ENCODE measurements around the gene GIMAP6.
"Not testable (repeated sequence)": the region's sequence is repeated elsewhere in the genome, so short reads cannot be mapped to it uniquely, and the experiment has no call there.

GIMAP6 gene

GRCh38 chr7:150645259-150646020 lies 13.3 kb upstream of the GIMAP6 start:
- DNase-seq: no peak

- DNase-seq: no peak
Observed at GRCh38 chr7:150642926-150643325, 10.7 kb upstream of the GIMAP6 start.

GRCh38 chr7:150641854-150642253 lies 9.7 kb upstream of the GIMAP6 start:
- DNase-seq: no peak

- no peak for DNase-seq
Observed at GRCh38 chr7:150633926-150634325, 1.7 kb upstream of the GIMAP6 start.

GRCh38 chr7:150631084-150631826 lies 930 bp downstream of the GIMAP6 start:
- no peak for DNase-seq

- no peak for DNase-seq
Observed at GRCh38 chr7:150629347-150629746, 2.8 kb downstream of the GIMAP6 start.

- no peak for DNase-seq
Observed at GRCh38 chr7:150627959-150628358, 4.2 kb downstream of the GIMAP6 start.

GRCh38 chr7:150626696-150627095 lies 5.5 kb downstream of the GIMAP6 start:
- DNase-seq: no peak

- no peak for DNase-seq
Observed at GRCh38 chr7:150621376-150621775, 10.8 kb downstream of the GIMAP6 start.

GRCh38 chr7:150620617-150621371 lies 11.4 kb downstream of the GIMAP6 start:
- DNase-seq: no peak

GRCh38 chr7:150620061-150620460 lies 12.1 kb downstream of the GIMAP6 start:
- peak; percentile 1 for DNase-seq

- not testable (repeated sequence) for DNase-seq
Observed at GRCh38 chr7:150615221-150615755, 16.9 kb downstream of the GIMAP6 start.

- DNase-seq: not testable (repeated sequence)
Observed at GRCh38 chr7:150614426-150614825, 17.8 kb downstream of the GIMAP6 start.

- DNase-seq: no peak
Observed at GRCh38 chr7:150613880-150614279, 18.3 kb downstream of the GIMAP6 start.

- DNase-seq: no peak
Observed at GRCh38 chr7:150612925-150613324, 19.3 kb downstream of the GIMAP6 start.

- DNase-seq: no peak
Observed at GRCh38 chr7:150610233-150610632, 22.0 kb downstream of the GIMAP6 start.

- DNase-seq: not testable (repeated sequence)
Observed at GRCh38 chr7:150603600-150603999, 28.6 kb downstream of the GIMAP6 start.

GRCh38 chr7:150595361-150595760 lies 36.8 kb downstream of the GIMAP6 start:
- no peak for DNase-seq

GRCh38 chr7:150594805-150595204 lies 37.4 kb downstream of the GIMAP6 start:
- DNase-seq: no peak

- DNase-seq: no peak
Observed at GRCh38 chr7:150587551-150587950, 44.6 kb downstream of the GIMAP6 start.

GRCh38 chr7:150586785-150587152 lies 45.4 kb downstream of the GIMAP6 start:
- DNase-seq: no peak

- DNase-seq: no peak
Observed at GRCh38 chr7:150586068-150586784, 46.0 kb downstream of the GIMAP6 start.

Measured in fibroblast of skin of back (primary cell).